GM19438 (cell line): Measurements from ENCODE around the gene PAX3.

Experiments
- ATAC-seq: cut with Tn5 transposase; IDR thresholded peaks from one replicate; pipeline ENCODE4 v1.9.1; 2021; ENCODE audit warnings: low read depth; ENCODE audit not compliant: unreplicated experiment

Gene PAX3

GRCh38 chr2:222299906-222300725 lies 1.3 kb upstream of the PAX3 start:
- ATAC-seq, result no peak

GRCh38 chr2:222298001-222298310 lies 842 bp downstream of the PAX3 start:
- no peak for ATAC-seq

GRCh38 chr2:222297600-222297935 lies 1.2 kb downstream of the PAX3 start:
- ATAC-seq, result no peak

DNA sequence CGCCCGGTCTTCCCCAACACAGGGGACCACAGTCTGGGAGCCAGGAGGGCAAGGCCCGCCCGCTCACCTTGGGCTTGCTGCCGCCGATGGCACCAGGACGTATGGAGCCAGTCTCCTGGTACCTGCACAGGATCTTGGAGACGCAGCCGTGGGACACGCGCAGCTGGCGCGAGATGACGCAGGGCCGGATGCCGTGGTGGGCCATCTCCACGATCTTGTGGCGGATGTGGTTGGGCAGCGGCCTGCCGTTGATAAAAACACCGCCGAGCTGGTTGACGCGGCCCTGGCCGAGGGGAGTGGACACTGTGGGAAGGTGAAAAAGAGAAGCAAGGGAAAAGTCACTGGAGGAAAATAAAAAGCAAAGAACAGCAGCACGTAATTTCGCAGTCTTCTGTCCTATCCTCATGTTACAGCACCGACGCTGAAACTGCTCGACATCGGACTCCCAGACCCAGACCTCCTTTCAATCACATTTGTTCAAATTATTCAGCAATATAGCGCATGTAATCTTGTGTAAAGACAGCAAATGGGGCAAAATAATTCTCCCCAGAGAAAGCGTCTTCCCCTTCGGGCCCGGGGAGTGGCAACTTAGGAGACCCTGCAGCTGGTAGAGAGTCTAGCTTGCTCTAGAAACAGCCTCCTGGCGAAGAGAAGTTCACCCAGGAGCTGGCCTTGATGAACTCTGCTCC lies 1.7 kb downstream of the PAX3 start:
- no peak for ATAC-seq

DNA sequence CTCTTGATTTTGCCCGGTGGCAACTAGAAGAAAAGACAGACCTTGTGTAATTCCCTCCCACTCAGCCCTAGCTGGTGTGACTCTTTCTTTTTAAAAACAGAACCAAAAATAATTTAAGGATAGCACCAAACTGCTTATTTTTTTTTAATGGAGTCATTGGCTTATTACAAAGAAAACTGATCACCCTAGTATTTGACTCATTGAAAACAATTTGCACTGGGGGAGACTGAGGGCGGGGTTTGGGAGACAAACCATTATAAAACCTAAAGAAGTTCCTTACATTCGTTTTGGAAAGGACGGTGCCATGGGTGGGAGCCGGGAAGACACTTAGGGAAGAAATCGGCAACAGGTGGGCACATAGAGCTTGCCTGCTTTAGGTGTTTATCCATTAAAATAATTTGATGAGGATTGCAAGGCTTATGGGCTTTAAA lies 2.5 kb downstream of the PAX3 start:
- no peak for ATAC-seq

DNA sequence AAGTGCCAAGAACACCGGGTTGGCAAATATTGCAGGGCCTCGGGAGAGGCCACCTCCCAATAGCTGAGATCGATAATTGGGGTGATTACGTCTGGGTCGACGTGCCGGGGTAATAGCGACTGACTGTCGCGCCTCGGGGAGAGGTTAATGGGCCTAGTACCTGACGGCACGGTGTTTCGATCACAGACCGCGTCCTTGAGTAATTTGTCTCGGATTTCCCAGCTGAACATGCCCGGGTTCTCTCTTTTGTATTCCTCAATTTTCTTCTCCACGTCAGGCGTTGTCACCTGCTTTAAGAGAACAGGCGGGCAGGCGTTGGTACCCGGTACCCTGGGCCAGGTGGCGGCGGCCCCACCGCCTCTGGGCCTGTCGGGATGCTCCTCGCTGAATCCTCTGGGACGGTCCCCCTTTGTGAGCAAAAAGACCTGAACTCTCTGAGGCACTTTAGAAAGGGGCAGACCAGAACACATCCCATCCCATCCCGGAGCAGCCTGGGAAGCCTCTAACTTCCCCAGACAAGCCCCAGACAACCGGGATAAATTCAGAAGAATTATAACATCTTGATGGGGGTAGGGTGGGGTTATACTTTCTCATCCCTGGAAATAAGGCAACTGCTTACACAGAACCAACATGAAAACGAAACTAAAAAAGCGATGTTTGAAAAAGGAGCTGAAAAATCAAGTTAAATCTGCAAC lies 3.3 kb downstream of the PAX3 start:
- no peak for ATAC-seq

DNA sequence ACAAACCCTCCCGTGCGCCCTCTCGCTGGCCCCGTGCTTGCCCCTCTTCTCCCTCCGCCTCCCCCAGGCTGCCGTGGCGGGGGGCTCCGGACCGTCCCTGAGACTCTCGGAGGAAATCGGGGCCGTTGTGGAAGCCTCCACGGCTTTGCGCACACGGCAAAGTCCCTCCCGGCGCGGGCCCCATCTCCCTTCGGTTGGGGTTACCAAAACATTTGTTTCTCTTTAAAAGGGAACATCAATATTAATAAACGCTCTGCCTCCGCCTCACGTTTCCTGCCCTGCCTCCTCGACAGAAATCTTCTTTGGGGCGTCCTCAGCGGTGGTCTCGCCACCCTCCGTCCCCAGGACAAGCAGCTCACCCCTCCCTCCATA lies 3.8 kb downstream of the PAX3 start:
- ATAC-seq, result no peak

GRCh38 chr2:222293660-222294630 lies 4.9 kb downstream of the PAX3 start:
- no peak for ATAC-seq

GRCh38 chr2:222292149-222293134 lies 6.4 kb downstream of the PAX3 start:
- ATAC-seq, result no peak

DNA sequence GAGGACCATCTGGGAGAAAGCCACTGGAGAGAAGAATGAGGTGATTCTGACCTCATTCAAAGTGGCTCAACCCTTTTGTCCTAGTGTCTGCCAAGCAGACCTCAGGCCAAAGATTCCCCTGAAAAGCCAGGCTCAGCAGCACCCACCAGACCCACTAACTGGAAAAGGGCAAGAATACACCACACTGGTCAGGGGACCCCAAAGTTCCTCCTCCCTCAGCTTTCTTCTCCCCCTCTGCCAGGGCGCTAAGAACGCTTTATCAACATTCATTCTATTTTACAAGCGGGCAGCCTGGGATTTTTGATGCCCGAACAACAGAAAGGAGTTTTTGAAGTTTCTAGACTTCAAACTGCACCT lies 7.3 kb downstream of the PAX3 start:
- no peak for ATAC-seq

GRCh38 chr2:222290736-222291484 lies 7.9 kb downstream of the PAX3 start:
- ATAC-seq, result no peak

DNA sequence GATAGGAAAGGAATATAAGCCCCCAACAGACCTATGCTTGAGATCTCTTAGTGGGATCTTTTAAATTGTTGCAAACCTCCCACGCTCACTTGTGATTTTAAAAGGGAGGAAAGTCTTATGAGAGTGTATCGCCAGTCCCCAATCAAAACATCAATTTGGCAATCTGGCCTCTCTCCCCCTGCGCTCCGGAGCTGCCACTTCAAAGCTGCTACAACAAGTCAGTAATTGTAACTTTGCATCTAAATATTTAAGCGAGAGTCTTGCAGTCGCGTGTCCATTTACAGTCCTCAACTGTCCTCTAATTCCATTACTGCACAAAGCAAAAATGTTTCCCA lies 8.4 kb downstream of the PAX3 start:
- ATAC-seq, result no peak

DNA sequence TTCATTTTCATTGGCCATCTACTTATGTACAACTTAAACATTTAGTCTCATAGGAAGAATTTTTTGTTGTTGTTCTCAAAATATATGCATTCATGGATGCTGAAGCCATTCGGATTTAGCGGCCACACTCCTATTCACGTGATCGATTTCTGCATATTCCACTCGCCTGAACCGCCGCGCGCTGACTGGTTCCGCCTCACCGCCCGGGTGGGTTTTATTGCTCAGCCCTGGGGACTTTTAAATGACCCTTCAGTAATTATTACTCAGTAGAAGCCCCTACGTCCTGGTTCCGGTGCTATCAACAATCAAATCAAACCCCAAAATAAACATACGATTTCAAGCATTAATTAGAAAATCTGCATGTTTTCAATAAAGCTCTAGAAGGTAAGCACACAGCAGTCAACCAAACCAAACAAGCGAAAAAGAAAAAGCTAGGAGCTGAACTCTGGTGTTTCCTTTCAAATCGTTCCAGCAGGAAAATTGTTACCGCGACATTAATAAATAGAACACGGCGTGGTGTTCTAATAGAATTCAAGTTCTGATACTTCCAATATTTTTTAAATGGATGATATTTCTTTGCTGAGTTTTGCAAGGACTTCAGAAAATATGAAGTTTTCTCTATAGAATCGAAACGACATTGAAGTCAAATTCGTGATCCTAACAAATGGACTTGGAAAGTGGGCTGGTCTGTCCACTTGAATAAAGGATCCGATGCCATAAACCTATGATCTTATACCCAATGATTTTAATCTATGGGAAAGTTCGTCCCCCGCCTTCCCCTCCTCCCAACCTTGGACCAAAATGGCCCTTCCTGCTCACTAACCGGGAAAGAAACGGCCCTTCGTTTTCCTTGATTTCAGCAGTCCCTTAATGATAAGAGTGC lies 9.3 kb downstream of the PAX3 start:
- no peak for ATAC-seq

DNA sequence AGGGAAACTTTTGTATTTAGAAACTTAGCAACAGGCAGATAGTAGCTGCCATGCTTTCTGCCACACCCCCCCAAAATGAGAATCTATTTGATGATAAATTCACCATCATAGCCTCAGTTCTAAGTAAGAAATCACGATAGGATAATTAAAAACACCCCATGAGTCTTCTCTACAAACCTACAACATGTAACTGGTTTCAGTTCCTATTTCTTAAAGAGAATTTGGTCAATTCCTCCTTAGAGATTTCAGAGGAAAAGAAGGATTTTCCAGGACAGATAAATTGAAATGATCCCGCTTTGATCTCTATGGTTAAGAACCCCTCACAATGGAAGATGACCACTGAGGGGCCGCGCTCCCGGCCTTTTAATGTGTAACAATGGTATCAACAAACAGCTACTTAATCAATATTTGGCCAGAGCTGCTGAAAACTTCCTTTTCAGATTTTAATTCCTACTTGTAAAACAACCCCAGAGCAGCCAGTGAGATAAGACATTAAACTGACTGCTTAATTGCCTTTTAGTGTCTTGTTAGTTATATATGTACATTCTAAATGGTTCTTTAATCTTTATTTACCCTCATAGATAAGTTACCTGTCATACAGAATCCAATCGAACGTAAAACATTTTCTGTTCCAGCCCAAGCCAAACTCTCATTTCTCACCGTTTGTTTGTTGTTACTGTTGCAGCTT lies 10.1 kb downstream of the PAX3 start:
- ATAC-seq, result no peak

- no peak for ATAC-seq
Measured at GRCh38 chr2:222287862-222288479, 10.8 kb downstream of the PAX3 start.

DNA sequence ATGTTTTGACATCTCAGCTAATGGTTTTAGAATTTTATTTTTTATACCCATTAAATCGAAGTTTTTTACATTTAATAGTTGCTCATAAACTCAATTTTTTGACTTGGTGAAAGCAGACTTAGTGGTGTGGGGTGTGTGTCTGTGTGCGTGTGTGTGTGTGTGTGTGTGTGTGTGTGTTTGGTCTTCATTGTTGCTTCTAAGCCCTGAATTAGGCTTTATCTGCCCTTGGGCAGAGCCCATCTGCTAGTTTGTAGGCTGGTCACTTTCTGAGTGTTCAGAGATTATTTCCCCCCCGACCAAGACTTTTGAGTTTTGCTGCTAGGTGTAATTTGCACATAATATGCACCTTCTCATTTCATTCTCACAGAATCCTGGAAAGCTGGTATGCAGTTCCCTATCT lies 14.3 kb downstream of the PAX3 start:
- no peak for ATAC-seq

- ATAC-seq, result no peak
Measured at GRCh38 chr2:222283634-222284033, 15.2 kb downstream of the PAX3 start.
